ENCODE data around the gene CNDP1.
"Not testable (repeated sequence)": the region's sequence is repeated elsewhere in the genome, so short reads cannot be mapped to it uniquely, and the experiment has no call there.

Gene CNDP1

DNA sequence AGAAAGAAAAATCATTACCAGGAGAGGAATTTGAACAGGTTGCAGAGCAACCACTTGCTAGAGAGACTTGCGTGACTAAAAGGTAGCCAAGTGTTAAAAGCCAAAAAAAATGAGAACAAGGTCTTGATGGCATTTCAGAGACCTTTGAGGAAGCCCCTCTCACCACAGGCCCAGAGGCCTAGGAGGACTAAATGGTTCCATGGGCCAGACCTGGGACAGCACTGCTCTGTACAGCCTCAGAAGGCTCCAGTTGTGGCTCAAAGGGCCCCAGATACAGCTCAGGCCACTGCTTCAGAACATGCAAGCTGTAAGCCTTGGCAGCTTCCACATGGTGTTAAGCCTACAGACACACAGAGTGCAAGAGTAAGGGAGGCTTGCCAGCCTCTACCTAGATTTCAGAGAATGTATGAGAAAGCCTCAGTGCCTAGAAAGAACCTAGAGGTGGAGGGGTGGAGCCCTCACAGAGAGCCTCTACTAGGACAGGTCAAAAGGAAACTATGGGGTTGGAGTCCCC, 15.3 kb downstream of the CNDP1 start:
- no peak for FAIRE-seq

DNA sequence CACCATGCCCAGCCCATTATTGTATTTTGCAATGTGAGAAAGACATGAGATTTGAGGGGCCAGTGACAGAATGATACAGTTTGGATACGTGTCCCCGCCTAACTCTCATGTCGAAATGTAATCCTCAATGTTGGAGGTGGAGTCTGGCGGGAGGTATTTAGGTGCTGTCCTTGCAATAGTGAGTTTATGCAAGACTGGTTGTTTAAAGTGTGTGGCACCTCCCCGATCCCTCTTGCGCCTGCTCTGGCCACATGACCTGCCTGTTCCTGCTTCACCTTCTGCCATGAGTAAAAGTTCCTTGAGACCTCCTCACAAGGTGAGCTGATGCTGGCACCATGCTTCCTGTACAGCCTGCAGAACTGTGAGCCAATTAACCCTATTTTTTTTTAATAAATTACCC, 16.6 kb downstream of the CNDP1 start:
- FAIRE-seq: no peak

DNA sequence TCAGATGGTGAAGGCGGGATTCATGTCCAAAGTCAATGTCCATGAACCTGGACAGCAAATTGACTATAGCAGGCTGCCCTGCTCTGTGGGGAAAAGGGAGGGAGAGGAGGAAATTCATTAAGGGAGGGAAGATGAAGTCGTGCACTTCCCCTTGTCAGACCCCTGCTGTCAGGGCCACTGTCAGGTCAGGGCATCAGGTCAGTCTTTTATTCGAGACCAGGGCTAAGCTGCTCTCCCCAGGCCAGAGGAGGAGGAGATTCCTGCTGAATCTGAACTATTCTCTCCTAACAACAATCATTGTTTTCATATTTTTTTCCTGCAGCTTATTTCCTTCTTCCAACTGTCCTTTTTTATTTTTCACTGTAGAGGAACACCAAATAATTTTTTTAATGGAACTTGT, 17.2 kb downstream of the CNDP1 start:
- FAIRE-seq: no peak

DNA sequence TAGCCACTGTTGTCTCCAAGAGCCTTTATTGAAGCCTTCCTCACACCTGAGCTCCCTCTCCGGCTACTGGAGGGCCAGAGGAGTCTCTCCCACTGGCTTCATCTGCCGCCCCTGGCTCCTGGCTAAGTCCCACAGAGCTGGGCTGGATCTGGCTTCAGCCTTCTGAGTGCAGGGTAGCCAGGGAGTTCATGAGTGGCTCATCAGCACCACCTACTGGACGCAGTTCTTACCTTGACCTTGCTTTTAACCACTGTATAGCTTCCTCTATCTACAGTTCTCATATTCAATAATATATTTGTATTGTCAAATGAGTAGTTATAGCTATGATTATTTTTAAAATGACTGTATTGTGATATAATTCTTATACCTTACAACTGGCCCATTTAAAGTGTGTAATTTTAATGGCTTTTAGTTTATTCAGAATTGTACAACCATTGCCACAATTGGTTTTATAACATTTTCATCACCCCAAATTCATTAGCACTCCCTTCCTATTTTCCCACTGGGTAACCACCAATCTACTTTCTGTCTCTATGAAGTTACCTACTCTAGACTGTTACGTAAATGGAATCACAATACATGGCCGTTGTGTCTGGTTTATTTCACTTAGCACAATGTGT, 17.7 kb downstream of the CNDP1 start:
- FAIRE-seq: peak; percentile 91

DNA sequence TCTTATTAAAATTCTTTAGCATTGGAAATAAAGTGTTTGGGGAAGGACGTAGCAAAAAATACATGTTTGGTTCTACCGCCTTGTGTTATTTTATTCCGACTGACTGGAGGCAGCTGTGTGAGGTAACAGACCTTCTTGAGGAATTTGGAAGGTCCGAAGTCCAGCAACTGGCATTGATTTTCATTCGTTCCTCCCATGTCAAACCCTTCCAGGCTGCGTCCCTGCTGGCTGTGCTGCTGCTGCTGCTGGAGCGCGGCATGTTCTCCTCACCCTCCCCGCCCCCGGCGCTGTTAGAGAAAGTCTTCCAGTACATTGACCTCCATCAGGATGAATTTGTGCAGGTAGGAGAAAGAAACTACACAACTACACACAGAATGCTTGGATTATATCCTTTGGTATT, 21.8 kb downstream of the CNDP1 start:
- no peak for FAIRE-seq

DNA sequence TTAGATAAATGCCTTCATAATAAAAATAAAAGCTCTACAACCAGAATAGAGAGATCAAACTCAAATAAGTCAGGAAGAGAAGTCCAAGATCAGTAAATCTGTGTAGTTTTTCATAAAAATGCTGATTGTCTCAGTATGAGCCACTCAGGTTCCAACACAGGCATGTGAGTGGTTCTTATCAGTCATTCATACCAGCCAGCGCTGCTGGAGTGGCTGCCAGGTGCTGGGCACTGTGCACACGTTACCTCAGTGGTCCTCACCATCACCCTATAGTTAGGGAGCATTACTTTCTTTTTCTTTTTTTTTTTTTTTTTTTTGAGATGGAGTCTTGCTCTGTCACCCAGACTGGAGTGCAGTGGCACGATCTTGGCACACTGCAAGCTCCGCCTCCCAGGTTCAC, 23.8 kb downstream of the CNDP1 start:
- no peak for FAIRE-seq

DNA sequence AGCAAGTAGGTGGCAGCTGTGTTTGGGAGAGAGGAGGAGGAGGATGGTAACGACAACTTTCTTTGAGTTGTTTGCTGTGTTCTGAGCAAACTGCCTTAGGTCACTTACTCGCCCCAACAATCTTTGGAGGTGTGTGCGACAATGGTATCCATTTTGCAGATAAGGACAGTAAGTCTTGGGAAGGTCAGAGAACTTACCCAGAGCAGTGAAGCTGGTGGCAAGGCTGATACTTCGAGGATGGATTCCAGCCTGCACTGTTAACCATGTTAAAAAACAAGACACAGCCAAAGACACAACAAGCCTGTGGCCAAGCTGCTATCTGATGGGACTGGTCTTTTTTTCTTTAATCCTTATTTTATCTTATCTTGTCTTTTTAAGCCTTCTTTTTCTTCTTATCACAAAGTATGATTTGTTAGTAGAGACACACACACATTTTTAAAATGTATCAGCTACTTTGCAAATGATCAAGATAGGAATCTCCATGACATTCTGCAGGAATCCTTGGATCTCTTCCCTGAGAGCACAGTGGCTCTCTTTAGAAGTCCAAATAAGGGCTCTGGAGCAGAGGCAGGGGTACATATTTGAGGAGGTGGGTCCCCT, 27.9 kb downstream of the CNDP1 start:
- FAIRE-seq: no peak

DNA sequence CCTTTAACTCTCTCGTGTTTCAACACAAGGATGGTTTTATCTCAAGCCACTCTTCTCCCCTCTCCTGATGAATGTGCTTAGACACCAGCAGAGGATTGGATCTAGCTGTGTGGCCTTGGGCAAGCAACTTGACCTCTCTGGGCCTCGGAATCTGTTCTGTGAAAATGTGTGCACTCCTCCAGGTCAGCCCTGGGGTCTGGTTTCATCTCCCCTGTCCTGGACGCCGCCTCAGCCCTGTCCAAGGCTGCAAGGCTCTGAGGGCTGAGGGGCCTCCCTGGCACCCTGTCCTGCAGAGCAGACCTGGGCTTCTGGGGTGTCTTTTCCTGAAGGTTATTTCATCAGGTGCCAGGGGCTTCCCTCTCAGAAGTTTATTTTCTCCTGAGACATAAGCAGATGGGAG, 28.5 kb downstream of the CNDP1 start:
- FAIRE-seq: no peak

DNA sequence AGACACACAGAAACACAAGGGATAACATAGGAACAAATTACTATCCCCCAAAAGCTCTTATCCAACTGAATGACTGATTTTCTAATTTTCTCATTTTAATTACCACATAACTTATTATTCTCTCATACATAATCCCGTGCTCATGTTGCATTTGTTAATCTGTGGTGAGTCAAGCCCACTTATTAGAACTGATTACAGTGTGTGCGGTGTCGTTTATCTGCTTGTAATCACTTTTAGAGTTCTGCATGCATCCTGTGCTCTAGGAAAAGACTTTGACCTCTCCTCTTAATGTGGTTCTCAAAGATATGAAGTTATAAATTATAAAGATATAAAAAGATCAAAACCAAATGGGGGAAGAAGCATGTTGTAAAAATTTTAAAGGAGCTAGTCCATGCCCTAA, 29.7 kb downstream of the CNDP1 start:
- FAIRE-seq: no peak

DNA sequence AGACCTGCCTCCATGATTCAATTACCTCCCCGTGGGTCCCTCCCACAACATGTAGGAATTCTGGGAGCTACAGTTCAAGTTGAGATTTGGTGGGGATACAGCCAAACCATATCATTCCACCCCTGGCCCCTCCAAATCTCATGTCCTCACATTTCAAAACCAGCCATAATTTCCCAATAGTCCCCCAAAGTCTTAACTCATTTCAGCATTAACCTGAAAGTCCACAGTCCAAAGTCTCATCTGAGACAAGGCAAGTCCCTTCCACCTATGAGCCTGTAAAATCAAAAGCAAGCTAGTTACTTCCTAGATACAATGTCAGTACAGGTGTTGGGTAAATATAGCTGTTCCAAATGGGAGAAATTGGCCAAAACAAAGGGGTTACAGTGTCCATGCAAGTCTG, 30.9 kb downstream of the CNDP1 start:
- not testable (repeated sequence) for FAIRE-seq

DNA sequence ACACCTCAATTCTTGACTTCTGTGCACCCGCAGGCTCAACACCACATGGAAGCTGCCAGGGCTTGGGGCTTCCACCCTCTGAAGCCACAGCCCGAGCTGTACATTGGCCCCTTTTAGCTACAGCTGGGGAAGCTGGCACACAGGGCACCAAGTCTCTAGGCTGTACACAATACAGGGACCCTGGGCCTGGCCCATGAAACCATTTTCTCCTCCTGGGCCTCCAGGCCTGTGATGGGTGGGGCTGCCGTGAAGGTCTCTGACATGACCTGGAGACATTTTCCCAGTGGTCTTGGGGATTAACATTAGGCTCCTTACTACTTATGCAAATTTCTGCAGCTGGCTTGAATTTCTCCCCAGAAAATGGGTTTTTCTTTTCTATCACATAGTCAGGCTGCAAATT, 31.7 kb downstream of the CNDP1 start:
- FAIRE-seq: not testable (repeated sequence)

DNA sequence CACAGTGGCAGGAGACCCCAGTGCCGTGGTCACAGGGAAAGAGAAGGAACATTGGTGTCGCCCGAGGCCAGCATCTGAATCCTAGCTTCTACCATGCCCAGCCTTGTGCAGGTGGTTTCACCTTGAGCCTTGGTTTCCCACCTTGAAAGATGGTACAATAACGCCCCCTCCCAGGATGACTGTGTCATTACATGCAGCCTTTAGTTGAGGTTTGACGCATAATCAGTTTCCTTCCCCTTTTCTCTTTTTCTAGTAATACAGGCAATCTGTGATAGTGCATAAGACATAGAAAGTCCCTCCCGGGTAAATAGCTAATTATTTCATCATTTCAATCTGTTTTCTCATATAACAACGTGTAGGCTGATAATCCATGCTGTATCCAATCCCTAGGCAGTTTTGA, 33.5 kb downstream of the CNDP1 start:
- no peak for FAIRE-seq

DNA sequence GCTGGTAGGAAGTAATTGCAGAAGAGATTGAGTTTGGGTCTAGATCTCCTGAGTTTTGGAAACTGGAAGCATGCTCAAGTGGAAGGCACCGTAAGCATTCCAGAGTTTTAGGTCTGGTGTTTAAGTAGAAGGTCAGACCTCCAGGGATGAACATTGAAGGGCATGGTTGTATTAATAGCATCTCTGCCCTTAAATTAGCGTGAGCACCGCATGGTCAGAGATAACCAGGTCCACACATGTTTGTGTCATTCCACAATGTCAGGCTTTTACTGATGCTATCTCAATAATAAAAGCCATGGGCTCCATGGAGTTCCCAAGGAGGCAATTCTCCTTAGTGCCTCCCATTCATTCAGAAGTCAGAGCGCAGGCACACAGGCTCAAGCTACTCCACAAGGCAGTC, 35.1 kb downstream of the CNDP1 start:
- no peak for FAIRE-seq

DNA sequence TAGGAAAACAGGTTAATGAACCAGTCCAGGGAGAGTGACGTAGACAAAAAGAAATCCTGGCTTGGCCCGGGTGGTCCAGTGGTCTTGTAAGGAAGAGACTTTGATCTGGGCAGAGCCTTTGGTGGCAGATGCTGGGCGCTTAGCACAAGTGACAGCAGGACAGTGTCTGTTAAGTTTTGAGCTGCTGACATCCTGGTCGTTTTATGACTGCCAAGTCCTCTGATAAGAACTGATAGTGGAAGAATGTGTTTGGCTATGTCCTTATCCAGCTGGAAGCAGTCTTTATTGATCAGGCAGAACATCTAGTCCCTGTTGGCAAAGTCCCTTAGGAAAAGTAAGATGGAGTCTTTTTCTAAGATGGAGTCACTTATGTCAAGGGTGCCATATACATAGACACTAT, 36.0 kb downstream of the CNDP1 start:
- no peak for FAIRE-seq

DNA sequence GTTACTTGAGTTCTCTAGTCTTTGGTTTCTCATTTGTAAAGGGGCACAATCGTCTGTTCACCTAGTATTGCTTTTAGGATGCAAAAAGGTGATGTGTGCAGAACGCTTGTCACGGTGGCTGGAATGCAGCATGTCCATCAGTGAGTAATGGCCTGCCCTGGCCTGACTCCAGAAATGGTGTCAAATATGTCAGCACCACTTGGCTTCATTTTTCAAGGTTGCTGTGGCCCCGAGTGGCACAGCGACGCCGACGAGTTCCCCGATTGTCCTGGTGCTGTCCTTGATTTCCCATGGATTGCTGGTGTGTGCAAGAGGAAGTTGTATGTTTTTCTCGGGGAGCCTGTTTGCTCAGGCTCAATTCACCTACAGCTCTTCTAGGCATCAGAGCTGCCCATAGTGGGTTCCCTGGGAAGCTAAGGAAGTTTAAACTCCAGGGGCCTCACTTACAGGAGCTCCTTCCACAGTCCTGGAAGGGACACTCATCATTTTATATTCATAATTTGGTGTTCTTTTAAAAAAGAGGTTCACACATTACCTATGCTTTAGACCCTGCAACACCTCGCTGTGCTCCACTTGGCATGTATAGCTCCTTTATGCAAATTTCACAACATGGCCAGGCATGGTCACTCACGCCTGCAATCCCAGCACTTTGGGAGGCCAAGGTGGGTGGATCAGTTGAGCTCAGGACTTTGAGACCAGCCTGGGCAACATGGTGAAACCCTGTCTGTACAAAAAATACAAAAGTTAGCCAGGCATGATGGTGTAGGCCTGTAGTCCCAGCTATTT, 37.8 kb downstream of the CNDP1 start:
- FAIRE-seq: no peak

DNA sequence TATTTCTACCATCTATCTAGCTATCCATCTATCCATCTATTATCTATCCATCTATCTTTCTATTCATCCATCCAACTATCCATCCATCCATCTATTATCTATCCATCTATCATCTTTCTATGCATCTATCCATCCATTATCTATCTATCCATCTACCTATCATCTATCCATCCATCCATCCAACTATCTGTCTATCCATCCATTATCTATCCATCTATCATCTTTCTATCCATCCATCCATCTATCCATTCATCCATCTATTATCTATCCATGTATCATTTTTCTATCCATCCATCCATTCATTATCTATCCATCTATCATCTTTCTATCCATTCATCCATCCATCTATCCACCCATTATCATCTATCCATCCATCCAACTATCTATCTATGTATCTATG, 38.8 kb downstream of the CNDP1 start:
- no peak for FAIRE-seq

DNA sequence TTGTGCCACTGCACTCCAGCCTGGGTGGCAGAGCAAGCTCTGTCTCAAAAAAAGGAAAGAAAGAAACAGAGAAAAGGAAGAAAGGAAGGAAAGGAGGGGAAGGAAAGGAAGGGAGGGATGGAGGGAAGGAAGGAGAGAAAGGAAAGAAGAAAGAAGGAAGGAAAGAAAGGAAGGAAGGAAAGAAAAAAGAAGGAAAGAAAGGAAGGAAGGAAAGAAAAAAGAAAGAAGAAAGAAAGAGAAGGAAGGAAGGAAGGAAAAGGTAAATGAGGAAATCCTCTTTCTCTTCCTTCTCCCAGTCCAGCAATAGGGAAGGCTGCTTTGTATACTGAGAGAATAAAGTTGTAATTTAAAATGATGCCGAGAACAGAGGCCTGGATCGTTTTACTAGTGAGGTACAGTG, 40.6 kb downstream of the CNDP1 start:
- no peak for FAIRE-seq

DNA sequence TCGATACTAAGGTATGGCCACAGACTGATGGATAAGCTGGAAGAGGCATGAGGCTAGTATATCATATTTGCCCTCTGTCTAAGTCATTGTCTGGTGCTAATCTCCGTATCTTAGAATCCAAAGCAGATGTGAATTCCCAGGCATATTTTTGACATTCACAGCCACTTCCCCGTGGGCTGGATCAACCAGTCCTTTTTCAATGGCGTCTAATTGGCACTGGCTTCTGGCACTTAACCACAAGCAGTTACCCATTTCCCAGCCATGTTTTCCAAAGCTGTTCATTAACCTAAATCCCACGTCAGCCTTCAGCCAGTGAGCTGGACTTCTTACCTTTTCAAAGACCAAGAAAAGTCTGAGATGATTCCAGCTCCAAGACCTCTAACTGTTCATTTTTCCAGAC, 42.7 kb downstream of the CNDP1 start:
- no peak for FAIRE-seq

DNA sequence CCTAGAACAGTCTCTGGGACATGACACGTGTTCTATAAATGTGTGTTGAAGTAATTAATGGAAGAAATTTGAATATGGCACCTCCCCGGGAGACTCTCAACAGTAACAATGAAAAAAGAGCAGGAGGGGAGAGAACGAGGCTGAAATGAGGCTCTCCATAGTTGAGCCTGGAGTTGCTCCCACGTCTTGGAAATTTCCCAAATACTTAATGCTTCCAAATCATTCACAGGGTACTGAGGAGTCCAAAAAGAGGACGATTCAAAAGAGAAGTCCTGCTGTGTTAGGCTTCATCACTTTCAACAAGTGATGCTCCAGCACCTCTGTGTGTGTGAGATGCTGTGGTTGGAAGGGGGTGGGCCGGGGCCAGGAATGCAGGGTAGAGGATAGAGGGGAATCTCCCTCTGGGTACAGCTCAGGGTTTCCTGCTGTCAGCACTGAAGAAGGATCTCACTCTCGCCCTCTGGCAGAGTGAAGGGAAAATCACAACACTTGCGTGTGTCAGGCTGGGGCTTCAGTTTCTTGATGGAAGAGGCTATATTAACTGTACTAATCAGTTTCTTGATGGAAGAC, 45.3 kb downstream of the CNDP1 start:
- FAIRE-seq: no peak

DNA sequence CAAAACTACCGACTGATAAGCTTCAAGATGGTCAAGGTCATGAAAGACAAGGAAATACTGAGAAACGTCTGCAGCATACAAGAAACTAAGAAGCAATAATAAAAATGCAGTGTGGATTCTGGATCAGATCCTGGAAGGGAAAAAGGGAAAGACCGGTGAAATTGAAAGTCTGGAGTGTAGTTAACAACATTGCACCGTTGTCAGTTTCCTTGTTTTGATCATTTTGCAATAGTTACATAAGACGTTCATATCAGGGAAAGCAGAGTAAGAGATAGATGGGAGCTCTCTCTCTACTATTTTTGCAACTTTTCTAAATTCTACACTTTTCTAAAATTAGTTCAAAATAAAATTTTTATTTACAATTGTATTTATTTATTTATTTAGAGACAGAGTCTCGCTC, 48.3 kb downstream of the CNDP1 start:
- FAIRE-seq: no peak

DNA sequence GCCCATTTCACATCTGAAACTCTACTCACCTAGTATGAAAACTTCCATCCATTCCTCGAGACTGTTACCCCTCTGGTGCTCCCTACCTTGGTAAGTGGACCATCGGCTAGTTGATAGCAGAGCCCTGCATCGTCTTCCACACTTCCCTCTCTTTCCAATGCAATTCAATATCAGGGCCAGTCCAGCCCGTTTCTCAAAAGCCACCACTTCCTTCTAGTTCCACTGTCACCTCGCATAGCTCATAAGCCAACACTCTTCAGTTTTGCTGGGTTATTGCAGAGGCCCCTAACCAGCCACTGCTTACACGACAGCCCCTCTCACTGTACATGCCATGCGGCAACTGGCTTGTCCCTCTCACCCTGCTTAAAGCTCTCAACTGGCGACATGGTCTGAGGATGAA, 53.1 kb downstream of the CNDP1 start:
- no peak for FAIRE-seq

DNA sequence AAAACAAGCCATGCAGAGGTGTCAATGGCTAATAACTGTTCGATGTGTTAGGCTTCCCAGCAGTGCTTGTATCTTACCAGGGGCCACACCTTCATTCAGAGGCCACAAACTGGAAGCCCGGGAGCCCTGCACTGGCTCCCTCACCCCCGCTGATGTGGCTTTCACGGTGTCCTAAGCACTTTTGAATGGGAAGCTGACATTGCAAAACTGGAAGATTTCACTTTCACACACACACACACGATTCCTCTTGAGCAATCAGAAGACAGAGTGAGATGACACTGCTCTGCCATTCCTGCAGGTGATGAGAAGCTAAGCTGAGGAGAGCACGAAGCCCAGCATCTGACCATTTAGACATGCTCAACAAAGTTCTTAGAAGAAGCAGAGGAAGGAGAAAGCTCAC, 54.7 kb downstream of the CNDP1 start:
- no peak for FAIRE-seq

DNA sequence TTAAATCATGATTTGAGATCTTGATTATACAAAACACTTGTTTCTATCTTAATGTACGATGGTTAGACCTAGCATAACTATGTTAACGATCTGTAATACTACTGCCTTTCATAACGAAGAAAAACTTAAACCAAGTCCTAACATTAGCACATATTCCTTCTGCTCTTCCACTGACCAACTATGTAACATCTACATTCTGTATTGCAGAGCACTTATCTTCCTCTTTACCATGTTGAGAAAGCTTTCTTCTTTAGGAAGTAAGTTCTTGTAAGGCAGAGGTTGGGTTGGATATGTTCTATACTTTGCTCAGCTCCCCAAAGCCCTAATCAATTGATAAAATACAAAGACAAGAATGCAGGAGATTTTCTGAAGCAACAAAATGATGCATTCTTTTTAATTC, 55.5 kb downstream of the CNDP1 start:
- FAIRE-seq: no peak

DNA sequence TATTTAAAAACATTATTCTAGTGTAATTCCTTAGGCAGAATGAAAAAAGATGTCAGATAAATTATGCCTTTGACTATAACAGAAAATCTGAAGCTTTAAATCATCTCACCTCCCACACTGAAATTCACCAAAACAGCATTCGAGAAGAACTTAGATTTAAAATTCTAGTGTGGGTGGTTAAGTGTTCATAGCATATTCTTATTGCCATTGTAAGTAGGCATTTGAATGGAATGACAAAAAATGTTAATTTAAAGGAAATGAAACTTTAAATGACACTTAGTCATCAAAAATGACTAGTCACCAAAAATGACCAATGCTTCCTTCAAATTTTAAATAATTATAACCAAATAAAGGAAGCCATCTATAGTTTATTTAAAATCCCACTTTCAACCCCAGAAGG, 56.4 kb downstream of the CNDP1 start:
- no peak for FAIRE-seq
